Activated naive CD4-positive, alpha-beta T cell treated with anti-CD3 and anti-CD28 coated beads, Interleukin-2, amount 50 U/mL, for 72 hours (primary cell): ENCODE results near the gene EVX1. TPM values are rescaled to one million over a fixed set of nuclear protein-coding genes. Genes with fewer than 3 reads are reported as not detected.
A peak's percentile ranks its signal among the peaks of the same experiment; 100 is the strongest.

Experiments
- ATAC-seq, 2 donors: fragments of 150-1000 bp; cut with Tn5 transposase; 2 replicates each; pipeline ENCODE4 v1.10.0; 2021; ENCODE audit warnings: mild to moderate bottlenecking in 2 of 2, moderate library complexity in 2 of 2
- DNase-seq, 2 donors: peaks; one replicate each; pipeline ENCODE4 v3.0.0; 2021 to 2022; ENCODE audit warnings: low spot score in 2 of 2
- H3K27ac Mint-ChIP-seq, 2 donors: one replicate each; pipeline ENCODE4 v1.8.0; 2022; ENCODE audit warnings: mild to moderate bottlenecking in 2 of 2, mixed read lengths in 2 of 2
- H3K36me3 Mint-ChIP-seq, 2 donors: one replicate each; pipeline ENCODE4 v1.8.0; 2022; ENCODE audit warnings: mixed read lengths in 2 of 2
- H3K9me3 Mint-ChIP-seq, 2 donors: one replicate each; pipeline ENCODE4 v1.8.0; 2022; ENCODE audit warnings: mixed read lengths in 2 of 2
- total RNA-seq, 2 donors: library from RNA; stranded (reverse); gene quantifications; one replicate each; pipeline ENCODE4 v1.2.3, GENCODE V29; 2022

The EVX1 gene
- total RNA-seq, 2 donors from 2014 or later: not detected

GRCh38 chr7:27242154-27242553, 448 bp upstream of the EVX1 start:
- no peak for DNase-seq
- no peak overlapping the region for H3K27ac Mint-ChIP-seq
- peaks cover 4 to 20% of the 10 kb centered on the region in 2 donors for H3K36me3 Mint-ChIP-seq
- no peaks in the 10 kb centered on the region for H3K9me3 Mint-ChIP-seq
- no peak for ATAC-seq

DNA sequence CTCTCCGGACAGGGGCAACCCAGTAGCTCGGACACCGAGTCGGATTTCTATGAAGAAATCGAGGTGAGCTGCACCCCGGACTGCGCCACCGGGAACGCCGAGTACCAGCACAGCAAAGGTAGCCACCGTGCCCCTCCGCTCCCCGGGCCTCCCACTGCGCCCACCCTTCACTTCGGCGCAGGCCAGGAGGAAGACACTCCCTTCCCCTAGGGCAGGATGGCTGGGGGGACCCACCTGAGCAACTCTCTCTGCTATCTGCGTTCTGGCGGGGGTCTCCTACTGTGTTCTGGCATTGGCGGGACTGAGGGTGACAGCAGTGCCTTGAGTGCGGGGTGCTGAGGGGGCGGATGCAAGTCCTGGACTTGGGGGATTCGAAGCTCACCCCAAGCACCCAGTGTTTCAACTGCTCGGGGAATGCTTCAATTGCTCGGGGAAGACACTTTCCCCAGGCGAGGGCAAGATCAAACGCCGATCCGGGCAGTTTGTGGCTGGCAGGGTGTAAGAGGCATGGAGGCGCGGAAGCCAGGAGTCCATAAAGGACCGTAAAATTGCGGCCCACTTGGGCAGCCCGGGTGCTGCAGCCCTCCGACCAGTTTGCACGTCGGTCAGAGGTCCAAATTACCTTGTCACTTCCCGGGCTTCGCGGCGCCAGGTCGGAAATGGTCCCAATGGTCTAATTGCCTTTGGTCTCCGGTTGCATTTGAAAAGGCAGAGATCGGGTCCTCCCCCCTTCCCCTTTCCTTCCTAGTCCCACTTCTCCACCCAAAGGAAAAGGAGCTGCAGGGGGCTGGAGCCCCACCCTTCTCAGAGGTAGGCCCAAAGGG, 950 bp downstream of the EVX1 start:
- peak overlapping the region in 1 of 2 donors; percentile 60 for H3K27ac Mint-ChIP-seq
- no peak for ATAC-seq

GRCh38 chr7:27244488-27245123, 2.0 kb downstream of the EVX1 start:
- ATAC-seq (no peak), DNase-seq (no peak)
- peaks cover 4 to 20% of the 10 kb centered on the region in 2 donors for H3K36me3 Mint-ChIP-seq
- H3K27ac Mint-ChIP-seq: no peak overlapping the region
- no peaks in the 10 kb centered on the region for H3K9me3 Mint-ChIP-seq

More for the DNA sequence above, 950 bp downstream of the EVX1 start:
- DNase-seq: no peak
- Mint-ChIP-seq H3K36me3 (peaks cover 4 to 20% of the 10 kb centered on the region in 2 donors), H3K9me3 (no peaks in the 10 kb centered on the region)

DNA sequence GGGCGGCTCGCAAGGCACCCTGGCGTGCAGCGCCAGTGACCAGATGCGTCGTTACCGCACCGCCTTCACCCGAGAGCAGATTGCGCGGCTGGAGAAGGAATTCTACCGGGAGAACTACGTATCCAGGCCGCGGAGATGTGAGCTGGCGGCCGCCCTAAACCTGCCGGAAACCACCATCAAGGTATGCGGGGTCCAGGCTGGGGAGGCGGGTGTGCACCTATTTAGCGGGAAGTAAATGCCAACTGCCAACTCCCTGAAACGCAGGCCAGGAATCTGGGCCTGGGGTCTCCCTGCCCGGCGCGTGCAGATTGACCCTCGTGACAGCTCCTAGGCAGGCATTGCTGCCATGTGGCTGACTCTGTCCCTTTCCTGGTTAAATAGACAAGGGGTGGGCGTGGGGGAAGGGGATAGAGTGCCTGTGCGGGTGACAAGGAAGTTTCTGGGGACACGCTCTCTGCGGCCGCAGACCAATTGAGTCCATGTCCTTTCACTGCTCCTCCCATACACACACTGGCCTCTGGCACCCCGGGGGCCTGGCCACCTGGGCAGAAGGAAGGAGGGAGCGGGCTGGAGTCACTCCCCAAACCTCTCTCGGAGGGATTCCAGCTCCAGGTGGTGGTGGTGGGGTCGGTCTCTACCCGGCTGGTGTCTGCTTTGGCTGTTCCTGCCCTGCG, 2.7 kb downstream of the EVX1 start:
- Mint-ChIP-seq H3K27ac (no peak overlapping the region), H3K9me3 (no peaks in the 10 kb centered on the region)
- peak in 1 of 2 donors; percentile 6 for ATAC-seq

GRCh38 chr7:27245798-27246691, 3.4 kb downstream of the EVX1 start:
- no peak for DNase-seq
- Mint-ChIP-seq H3K36me3 (peaks cover 4 to 17% of the 10 kb centered on the region in 2 donors), H3K9me3 (no peaks in the 10 kb centered on the region), H3K27ac (no peak overlapping the region)
- ATAC-seq: peak in 1 of 2 donors; percentile 46

More for the DNA sequence above, 2.7 kb downstream of the EVX1 start:
- no peak for DNase-seq
- peaks cover 4 to 19% of the 10 kb centered on the region in 2 donors for H3K36me3 Mint-ChIP-seq

- H3K27ac Mint-ChIP-seq: no peak overlapping the region
- ATAC-seq (no peak), DNase-seq (no peak)
- no peaks in the 10 kb centered on the region for H3K9me3 Mint-ChIP-seq
- peaks cover 4 to 17% of the 10 kb centered on the region in 2 donors for H3K36me3 Mint-ChIP-seq
Observed at GRCh38 chr7:27247000-27247399, 4.4 kb downstream of the EVX1 start.

GRCh38 chr7:27247452-27248426, 5.1 kb downstream of the EVX1 start:
- no peak overlapping the region for H3K27ac Mint-ChIP-seq
- peaks cover 4 to 17% of the 10 kb centered on the region in 2 donors for H3K36me3 Mint-ChIP-seq
- ATAC-seq: no peak
- H3K9me3 Mint-ChIP-seq: no peaks in the 10 kb centered on the region
- DNase-seq: no peak

GRCh38 chr7:27248427-27248806, 5.8 kb downstream of the EVX1 start:
- Mint-ChIP-seq H3K36me3 (peaks cover 4 to 16% of the 10 kb centered on the region in 2 donors), H3K9me3 (no peaks in the 10 kb centered on the region), H3K27ac (no peak overlapping the region)
- no peak for ATAC-seq
- DNase-seq: no peak

DNA sequence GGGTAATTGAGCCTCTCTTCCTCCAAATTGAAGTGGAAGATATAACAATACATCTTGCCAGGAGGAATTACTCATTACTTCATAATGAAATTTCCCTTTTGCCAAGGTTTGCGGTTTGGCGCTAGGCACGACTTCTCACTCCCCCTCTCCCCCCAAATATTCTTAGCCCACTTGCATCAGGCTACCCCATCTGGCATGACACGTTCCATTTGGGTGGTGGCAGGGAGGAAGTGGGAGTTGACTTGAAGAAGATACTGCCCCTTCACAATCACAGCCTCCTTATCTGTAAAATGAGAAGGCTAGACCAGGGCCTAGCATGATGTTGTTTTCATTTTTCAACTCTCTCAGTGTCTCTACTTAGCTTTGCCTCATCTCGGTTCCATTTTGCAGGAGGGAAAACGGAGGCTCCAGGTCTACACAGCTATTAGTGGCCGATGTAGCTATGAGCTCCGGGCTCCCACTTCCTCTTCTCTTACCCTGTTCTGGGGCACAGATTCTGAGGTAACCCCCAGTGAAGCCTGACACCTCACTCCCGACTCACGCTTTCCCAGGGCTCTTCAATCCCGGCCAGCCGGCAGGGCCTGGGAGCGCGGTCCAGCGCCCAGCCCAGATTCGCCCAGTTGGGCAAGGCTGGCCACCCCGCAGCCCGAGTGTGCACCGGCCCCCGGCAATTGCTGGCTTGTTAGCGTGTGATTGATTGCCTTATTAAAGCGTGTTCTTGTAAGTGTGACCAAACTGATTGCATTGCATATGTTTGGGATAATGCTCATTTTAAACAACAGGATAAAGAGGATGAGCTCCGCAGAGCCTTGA, 6.5 kb downstream of the EVX1 start:
- H3K36me3 Mint-ChIP-seq: peaks cover 0 to 13% of the 10 kb centered on the region in 2 donors
- ATAC-seq: no peak
- H3K9me3 Mint-ChIP-seq: no peaks in the 10 kb centered on the region
- no peak overlapping the region for H3K27ac Mint-ChIP-seq
- DNase-seq: no peak

- Mint-ChIP-seq H3K36me3 (peaks cover 0 to 5% of the 10 kb centered on the region in 2 donors), H3K9me3 (no peaks in the 10 kb centered on the region), H3K27ac (no peak overlapping the region)
- no peak for DNase-seq
- no peak for ATAC-seq
Observed at GRCh38 chr7:27249724-27250556, 7.3 kb downstream of the EVX1 start.

- ATAC-seq: no peak
- H3K27ac Mint-ChIP-seq: peak overlapping the region in 1 of 2 donors; percentile 76
- H3K36me3 Mint-ChIP-seq: peaks cover 0 to 5% of the 10 kb centered on the region in 2 donors
- DNase-seq: no peak
- no peaks in the 10 kb centered on the region for H3K9me3 Mint-ChIP-seq
Observed at GRCh38 chr7:27250557-27251070, 8.0 kb downstream of the EVX1 start.

DNA sequence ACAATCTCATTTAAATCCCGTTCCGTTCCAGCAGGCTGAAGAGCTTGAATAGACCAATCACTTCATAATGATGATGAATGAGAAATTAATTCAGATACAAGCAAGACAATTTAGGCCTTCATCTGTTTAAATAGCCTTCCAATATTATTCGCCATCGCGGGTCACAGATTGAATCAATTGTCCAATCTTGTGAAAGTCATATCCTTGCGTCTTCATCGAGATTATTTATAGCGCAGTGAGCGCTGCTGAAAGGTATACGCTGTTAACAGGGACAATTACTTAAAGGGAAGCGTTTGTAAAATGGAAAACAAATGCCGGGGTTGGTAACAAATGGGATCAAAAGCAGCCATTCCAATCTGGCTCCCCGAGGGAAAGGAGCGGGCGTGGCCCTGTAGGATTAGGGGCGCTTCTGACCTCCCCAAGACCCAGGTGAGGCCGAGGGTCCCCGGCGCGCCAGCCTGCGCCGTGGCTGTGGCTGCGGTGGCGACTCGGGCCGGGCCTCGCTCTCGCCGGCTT, 8.6 kb downstream of the EVX1 start:
- DNase-seq (no peak), ATAC-seq (no peak)
- H3K27ac Mint-ChIP-seq: no peak overlapping the region
- H3K9me3 Mint-ChIP-seq: no peaks in the 10 kb centered on the region
- peaks cover 0 to 5% of the 10 kb centered on the region in 2 donors for H3K36me3 Mint-ChIP-seq
